Endothelial cell (in vitro differentiated cells): ENCODE data around the gene TM9SF3. TPM values are rescaled to one million over a fixed set of nuclear protein-coding genes. Genes with fewer than 3 reads are reported as not detected.

Source experiments
- DNase-seq: peaks from one replicate; pipeline ENCODE4 v3.0.0; 2021; ENCODE audit warnings: low spot score
- H3K27ac Mint-ChIP-seq: one replicate; pipeline ENCODE4 v1.8.0; 2021; ENCODE audit warnings: mixed read lengths, inconsistent platforms; ENCODE audit not compliant: unreplicated experiment
- H3K27me3 Mint-ChIP-seq: one replicate; pipeline ENCODE4 v1.8.0; 2021; ENCODE audit warnings: mild to moderate bottlenecking, moderate library complexity, mixed read lengths, inconsistent platforms; ENCODE audit not compliant: unreplicated experiment
- H3K36me3 Mint-ChIP-seq: one replicate; pipeline ENCODE4 v1.8.0; 2021; ENCODE audit warnings: mild to moderate bottlenecking, low read depth, mixed read lengths, inconsistent platforms; ENCODE audit not compliant: unreplicated experiment
- H3K4me1 Mint-ChIP-seq: one replicate; pipeline ENCODE4 v1.8.0; 2021; ENCODE audit warnings: mild to moderate bottlenecking, mixed read lengths, inconsistent platforms; ENCODE audit not compliant: unreplicated experiment
- H3K4me3 Mint-ChIP-seq: one replicate; pipeline ENCODE4 v1.8.0; 2021; ENCODE audit warnings: mild to moderate bottlenecking, mixed read lengths, inconsistent platforms; ENCODE audit not compliant: unreplicated experiment
- H3K9me3 Mint-ChIP-seq: one replicate; pipeline ENCODE4 v1.8.0; 2021; ENCODE audit warnings: mixed read lengths, inconsistent platforms; ENCODE audit not compliant: unreplicated experiment
- total RNA-seq: library from RNA; stranded (reverse); fragmentation: NEBNext Ultra II Directional; extraction: Animal tissue kit (Norgen Biotek cat#: 25700); gene quantifications from one replicate; pipeline ENCODE4 v1.2.1, GENCODE V29; 2021; ENCODE audit not compliant: unreplicated experiment
- TF ChIP-seq, protein P1 (sequence below): fragments of 200-600 bp; sonication (generic); IDR thresholded peaks from one replicate; pipeline ENCODE4 v1.5.0; 2021; ENCODE audit warnings: antibody characterized with exemption; ENCODE audit not compliant: unreplicated experiment

Gene TM9SF3
- total RNA-seq, 1 donor from 2014 or later, result 157 TPM

DNA sequence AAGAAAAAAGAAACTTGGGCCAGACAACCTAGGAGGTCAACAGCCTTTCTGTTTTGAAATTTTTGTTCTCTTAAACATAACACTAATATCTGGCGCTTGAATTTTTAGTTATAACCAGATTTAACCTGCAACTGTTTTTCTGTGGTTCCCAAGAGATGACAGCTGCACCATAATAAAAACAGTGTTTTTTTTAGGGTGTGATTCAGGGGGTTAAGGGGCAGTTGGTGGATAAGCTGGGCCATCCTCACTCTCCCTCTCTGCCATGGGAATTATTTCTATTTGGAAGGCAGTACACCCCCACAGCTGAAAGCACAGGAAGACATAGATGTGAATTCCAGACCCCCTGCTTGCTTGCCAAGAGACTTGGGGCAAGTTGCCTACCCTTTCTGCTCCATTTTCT lies 20.1 kb upstream of the TM9SF3 start:
- TF ChIP-seq, protein P1, sequence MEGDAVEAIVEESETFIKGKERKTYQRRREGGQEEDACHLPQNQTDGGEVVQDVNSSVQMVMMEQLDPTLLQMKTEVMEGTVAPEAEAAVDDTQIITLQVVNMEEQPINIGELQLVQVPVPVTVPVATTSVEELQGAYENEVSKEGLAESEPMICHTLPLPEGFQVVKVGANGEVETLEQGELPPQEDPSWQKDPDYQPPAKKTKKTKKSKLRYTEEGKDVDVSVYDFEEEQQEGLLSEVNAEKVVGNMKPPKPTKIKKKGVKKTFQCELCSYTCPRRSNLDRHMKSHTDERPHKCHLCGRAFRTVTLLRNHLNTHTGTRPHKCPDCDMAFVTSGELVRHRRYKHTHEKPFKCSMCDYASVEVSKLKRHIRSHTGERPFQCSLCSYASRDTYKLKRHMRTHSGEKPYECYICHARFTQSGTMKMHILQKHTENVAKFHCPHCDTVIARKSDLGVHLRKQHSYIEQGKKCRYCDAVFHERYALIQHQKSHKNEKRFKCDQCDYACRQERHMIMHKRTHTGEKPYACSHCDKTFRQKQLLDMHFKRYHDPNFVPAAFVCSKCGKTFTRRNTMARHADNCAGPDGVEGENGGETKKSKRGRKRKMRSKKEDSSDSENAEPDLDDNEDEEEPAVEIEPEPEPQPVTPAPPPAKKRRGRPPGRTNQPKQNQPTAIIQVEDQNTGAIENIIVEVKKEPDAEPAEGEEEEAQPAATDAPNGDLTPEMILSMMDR, result no peak
- no peak for DNase-seq
- Mint-ChIP-seq H3K36me3 (peaks cover 4% of the 10 kb centered on the region), H3K4me3 (no peak overlapping the region), H3K9me3 (no peaks in the 10 kb centered on the region), H3K4me1 (peaks cover 4% of the 10 kb centered on the region), H3K27ac (no peak overlapping the region), H3K27me3 (peaks cover 4% of the 10 kb centered on the region)

DNA sequence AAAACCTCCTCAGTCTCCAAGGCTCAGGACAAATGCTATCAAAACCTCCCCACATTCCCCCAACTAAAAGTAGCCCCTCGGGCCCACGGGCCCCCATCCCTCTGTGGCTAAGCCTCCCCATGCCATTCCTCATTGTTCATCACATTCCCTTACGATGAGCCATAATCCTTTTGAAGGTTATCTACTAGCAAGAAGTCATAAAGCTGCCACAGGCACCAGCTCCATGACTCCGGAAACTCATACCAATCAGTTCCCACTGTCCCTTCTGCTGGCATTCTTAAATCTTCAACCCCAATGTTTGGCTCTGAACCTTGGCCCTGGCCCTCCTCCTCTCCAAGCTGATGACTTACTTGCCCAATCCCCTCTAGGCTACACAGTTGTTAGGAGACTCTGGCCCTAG lies 19.4 kb upstream of the TM9SF3 start:
- TF ChIP-seq, protein P1, result no peak
- no peak for DNase-seq
- Mint-ChIP-seq H3K27me3 (peaks cover 1% of the 10 kb centered on the region), H3K9me3 (no peaks in the 10 kb centered on the region), H3K4me1 (peaks cover 4% of the 10 kb centered on the region), H3K36me3 (peaks cover 4% of the 10 kb centered on the region), H3K27ac (no peak overlapping the region), H3K4me3 (no peak overlapping the region)

DNA sequence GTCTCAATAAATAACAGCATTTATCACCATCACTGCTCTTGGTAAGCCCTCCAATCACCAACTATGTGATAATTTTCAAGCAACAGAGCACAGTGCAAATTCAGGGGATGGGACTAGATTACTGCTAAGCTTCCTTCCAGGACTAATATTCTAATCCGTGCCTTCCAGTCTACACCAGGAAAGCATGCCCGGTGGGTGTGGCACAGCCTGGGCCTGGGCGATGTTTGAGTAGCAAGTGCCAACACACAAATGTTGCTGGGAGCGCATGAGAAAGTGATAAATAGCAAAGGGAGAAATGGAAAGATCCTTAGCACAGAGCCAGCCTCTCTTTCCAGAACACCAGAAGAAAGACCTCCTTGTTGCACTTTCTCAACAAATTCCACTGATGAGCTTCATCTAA lies 13.5 kb upstream of the TM9SF3 start:
- no peaks in the 10 kb centered on the region for H3K9me3 Mint-ChIP-seq
- DNase-seq, result no peak
- TF ChIP-seq, protein P1, result no peak
- H3K27ac Mint-ChIP-seq, result no peak overlapping the region
- no peaks in the 10 kb centered on the region for H3K36me3 Mint-ChIP-seq
- no peaks in the 10 kb centered on the region for H3K4me1 Mint-ChIP-seq
- H3K4me3 Mint-ChIP-seq, result no peak overlapping the region
- H3K27me3 Mint-ChIP-seq, result no peaks in the 10 kb centered on the region

DNA sequence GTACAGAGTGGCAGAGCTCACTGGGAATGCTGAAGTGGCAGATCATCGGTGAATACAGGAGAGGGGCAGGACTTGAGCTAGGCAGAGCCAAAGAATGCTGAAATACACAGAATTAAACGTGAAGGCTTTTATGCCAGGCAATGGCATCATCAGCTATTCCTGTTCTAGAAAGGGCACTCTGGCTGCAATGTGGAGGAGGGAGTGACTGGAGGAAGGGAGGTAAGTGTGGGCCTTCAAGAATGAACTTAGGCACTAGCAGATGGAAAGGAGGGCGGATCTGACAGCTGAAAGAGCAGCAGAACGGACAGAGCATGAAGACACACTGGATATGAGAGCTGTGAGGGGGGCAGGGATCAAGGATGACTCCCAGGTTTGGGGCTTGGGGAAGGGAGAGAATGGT lies 12.0 kb upstream of the TM9SF3 start:
- no peaks in the 10 kb centered on the region for H3K9me3 Mint-ChIP-seq
- H3K36me3 Mint-ChIP-seq, result no peaks in the 10 kb centered on the region
- H3K4me3 Mint-ChIP-seq, result no peak overlapping the region
- no peak for DNase-seq
- no peaks in the 10 kb centered on the region for H3K4me1 Mint-ChIP-seq
- TF ChIP-seq, protein P1, result no peak
- no peaks in the 10 kb centered on the region for H3K27me3 Mint-ChIP-seq
- H3K27ac Mint-ChIP-seq, result no peak overlapping the region

DNA sequence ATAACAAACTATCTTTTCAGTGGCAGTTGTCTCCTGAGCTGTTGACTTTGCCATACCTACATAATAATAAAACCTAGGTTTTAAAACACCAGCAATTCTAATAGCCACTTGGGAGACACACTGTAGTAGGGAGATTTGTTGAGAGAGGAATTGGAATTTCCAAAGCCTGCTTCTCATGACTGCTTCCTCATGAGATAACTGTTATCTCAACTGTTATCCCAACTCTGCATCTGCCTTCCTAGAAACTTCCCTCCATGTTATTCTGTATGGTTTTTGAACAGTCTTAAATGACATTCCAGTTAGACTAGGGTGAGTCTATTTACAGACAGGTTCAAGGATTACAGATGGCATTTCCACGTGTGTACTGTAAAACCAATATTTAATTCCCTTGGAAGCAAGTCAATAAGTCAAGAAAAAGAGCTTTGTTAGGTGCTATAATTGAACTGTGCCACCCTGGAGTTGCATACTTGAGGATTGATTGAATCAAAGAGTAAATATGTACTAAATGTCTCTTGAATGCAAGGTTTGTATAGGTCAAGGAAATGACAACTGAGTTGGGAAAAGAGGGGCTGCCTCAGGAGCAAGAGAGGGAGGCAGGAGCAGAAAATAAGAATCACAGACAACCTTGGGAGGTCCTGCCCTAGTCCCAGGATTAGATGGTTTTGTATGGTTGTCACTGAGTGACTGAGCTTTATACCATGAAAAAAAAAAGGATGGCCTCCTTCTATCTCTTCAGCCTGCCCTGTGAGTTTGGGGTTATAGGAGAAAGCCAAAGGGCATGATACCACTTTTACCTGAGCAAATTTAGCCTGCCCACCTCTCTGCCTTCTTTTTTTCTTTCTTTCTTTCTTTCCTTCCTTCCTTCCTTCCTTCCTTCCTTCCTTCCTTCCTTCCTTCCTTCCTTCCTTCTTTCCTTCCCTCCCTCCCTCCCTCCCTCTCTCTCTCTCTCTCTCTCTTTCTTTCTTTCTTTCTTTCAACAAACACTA lies 9.9 kb upstream of the TM9SF3 start:
- peaks cover 3% of the 10 kb centered on the region for H3K4me1 Mint-ChIP-seq
- no peaks in the 10 kb centered on the region for H3K36me3 Mint-ChIP-seq
- TF ChIP-seq, protein P1, result no peak
- H3K9me3 Mint-ChIP-seq, result no peaks in the 10 kb centered on the region
- H3K27ac Mint-ChIP-seq, result no peak overlapping the region
- H3K4me3 Mint-ChIP-seq, result no peak overlapping the region
- DNase-seq, result no peak
- no peaks in the 10 kb centered on the region for H3K27me3 Mint-ChIP-seq
